Dedifferentiated amniotic fluid mesenchymal stem cell (primary cell): Measurements from ENCODE around the gene UVSSA.
A peak's percentile ranks its signal among the peaks of the same experiment; 100 is the strongest.

Experiments used
- DNase-seq: peaks from one replicate; pipeline ENCODE4 v3.0.0-alpha.2; 2016; ENCODE audit errors: extremely low spot score

The UVSSA gene

GRCh38 chr4:1346781-1347409, at the start of gene UVSSA:
TSS of gene UVSSA (plus strand) at chr4:1347208. CDS start at chr4:1348092, 884 bp downstream.
- DNase-seq, result peak; percentile 99

GRCh38 chr4:1297456-1298325, 49.3 kb upstream of the UVSSA start:
- DNase-seq, result no peak

DNA sequence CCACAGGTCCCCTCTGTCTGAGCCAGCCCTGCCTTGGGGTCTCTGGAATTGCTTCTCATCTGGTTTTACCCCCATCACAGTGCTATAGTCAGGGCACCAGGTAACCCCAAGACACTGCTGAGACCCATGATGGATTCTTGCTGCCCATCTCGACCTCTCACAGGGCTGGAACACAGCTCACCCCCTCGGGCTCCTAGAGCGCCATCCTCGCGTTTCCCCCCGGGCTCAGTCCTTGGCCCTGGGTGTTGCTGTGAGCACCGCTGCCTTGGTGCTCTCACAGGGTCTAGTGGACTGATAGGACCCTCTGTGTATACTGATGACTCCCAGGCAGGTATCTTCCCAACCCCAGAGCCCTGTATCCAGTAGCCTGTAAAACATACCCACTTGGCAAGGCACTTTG, 48.5 kb upstream of the UVSSA start:
- no peak for DNase-seq

DNA sequence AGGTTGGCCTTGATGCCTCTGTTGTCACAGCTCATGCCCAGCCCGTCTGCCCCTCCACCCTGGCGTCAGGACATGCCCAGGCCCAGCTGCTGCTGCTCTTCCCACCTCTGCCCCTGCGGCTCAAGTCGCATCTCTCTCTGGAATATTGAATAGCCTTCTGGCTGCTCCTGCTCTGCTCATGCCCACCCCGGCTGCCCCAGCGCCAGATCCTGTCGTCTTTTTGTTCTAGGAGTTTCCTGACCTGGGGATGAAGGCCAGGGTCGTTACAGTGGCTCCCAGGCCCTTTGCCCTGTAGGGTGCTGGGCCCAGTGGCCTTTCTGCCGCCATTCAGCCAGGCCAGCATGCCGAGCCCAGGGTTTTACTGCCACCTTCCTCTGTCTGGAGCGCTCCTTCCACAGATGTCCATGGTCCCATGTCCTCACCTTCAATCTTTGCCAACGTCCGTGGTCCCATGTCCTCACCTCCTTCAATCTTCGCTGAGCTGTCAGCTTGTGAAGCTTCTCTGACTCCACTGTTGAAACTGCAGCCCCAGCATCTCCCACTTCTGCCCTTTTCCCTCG, 47.6 kb upstream of the UVSSA start:
- DNase-seq, result no peak

DNA sequence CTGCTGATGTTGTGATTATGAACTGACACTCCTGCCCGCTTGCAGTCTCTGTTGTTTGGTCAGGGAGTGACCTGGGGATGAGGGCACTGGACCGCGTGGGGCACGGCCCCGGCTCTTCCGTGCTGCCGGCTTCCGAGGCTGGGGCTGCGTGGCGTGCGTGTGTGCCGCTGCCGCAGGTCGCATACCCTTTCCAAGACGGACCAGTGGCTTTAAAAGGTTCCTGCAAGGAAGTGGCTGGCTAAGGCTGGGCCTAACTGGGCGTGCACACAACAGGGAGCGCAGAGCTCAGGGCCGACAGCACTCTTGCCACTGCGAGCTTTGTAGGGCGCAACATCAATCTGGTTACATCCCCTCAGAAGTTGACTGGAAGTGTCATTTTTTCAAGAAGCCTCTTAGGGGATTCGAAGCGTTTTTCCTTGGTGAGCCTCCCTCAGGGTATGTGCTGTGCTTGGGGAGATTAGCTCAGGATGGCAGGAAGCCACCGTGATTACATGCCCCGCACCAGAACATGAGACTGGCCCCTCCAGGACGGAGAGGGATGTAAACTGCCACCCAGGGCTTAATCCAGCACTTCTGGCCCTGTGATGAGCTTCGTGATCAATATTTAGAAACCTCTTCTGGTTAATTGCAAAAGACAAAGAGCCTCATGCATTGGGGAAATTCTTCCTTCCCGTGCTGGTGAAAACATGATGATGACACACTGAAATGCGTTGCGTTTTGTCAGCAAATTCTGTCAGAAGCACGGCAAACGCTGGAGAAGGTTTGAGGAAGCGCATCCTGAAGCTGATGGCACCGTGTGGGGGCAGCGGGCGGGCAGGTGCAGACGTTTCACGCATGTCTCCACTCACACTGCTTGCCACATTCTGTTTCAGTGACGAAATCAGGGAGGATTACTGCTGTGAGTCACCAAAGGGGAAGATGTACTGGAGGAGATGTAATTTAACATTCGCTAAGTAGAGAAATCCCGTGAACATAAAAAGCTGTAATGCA, 46.2 kb upstream of the UVSSA start:
- DNase-seq, result no peak

DNA sequence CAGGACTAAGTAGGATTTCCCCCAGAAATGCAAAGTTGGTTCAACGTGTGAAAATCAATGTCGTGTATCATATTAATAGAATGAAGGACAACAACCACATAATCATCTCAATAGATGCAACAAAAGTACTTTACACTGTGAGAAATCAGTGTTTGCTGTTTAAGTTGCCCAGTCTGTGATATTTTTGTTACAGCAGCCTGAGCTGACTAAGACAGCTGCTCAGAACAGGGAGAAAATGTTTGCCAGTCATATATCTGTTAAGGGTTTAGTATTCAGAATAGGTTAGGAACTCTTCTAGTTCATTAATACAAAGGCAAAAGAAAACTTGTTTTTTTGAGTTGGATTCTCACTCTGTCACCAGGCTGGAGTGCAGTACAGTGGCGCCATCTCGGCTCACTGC, 44.8 kb upstream of the UVSSA start:
- no peak for DNase-seq

DNA sequence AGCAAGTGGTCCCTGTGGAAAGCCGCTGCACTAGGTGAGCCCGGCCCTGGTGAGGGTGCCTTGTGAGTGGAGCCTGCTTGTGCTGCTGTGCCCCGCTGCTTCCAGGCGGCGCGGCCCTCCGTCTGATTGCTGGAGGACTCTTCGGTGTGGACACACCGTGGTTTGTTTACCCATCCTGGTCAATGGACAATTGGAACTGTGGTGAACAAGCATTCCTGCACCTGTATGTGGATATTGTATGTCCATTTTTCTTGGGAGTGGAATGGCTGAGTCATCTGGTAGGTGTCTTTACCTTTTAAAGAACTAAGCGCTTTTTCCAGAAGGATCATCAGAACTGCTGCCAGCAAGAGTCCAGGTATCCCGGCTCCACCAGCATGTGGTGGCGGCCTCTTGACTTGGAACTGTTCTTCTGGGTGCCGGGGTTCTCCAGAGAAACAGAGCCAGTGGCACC, 41.7 kb upstream of the UVSSA start:
- no peak for DNase-seq

- DNase-seq, result no peak
These were observed 41.1 kb upstream of the UVSSA start for GRCh38 chr4:1305781-1306455.

DNA sequence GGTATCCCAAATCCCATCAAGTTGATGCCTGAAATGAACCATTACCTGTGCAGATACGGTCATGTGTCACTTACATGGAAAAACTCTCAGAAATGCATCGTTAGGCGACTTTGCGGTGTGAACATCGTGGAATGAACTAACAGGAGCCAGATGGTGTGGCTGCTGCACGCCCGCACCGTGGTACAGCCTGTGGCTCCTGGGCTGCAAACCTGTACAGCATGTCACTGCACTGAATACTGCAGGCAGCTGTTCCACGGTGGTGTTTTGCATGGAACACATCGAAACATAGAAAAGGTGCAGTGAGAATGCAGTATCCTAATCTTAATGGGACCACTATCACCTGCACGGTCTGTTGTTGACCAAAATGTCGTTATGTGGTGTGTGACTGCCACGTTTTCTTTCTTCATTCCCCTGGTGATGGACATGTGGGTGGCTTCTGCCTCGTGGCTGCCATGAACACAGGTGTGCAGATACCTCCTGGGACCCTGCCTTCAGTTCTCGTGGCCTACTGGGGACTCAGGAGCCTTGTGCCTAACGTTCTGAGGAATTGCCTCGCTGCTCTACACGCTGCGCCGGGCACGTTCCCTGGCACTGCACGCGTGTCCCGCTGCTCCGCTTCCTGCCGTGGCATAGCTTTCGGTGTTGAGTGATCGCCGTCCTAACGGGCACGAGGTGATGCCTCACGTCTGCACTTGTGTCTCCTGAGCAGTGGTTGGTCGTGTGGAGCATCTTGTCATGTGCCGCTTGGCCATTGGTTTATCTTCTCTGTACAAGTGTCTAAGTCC, 38.9 kb upstream of the UVSSA start:
- no peak for DNase-seq

- peak; percentile 75 for DNase-seq
These were observed 37.6 kb upstream of the UVSSA start for GRCh38 chr4:1309261-1310010.

DNA sequence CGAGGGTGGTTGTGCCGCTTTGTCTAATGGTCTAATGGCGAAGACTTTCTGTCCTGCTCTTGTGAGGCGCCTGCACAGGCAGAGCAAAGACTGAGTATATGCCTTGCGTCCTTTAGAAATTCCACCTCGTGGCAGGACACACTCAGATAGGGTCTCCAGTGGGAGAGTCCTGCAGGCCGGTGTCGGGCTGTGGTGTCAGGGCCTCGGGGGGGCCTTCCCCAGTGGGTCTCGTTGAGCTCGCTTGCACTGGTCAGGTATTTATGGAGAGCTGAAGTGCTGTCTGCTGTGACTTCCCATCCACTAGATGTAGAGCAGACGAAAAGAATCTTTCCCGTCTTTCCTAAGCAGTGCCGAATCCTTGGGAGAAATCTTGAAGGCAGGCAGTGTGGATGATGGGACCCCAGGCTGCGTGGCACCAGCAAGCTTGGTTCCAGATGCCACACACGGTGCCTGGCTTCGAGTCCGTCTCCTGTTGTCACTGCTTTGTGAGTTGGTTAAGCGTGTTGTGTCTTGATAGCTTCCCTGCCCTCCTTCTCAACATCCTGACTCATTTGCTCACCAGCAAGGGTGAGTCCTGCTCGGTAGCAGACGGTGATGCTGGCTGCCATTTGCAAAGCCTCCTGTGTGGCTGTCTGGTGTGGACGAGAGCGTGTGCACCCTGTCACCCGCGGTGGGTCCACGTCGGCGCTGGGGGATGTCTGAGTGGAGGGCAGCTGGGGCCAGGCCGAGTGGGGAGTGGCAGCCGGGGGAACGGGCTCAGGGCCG, 36.8 kb upstream of the UVSSA start:
- DNase-seq, result no peak

DNA sequence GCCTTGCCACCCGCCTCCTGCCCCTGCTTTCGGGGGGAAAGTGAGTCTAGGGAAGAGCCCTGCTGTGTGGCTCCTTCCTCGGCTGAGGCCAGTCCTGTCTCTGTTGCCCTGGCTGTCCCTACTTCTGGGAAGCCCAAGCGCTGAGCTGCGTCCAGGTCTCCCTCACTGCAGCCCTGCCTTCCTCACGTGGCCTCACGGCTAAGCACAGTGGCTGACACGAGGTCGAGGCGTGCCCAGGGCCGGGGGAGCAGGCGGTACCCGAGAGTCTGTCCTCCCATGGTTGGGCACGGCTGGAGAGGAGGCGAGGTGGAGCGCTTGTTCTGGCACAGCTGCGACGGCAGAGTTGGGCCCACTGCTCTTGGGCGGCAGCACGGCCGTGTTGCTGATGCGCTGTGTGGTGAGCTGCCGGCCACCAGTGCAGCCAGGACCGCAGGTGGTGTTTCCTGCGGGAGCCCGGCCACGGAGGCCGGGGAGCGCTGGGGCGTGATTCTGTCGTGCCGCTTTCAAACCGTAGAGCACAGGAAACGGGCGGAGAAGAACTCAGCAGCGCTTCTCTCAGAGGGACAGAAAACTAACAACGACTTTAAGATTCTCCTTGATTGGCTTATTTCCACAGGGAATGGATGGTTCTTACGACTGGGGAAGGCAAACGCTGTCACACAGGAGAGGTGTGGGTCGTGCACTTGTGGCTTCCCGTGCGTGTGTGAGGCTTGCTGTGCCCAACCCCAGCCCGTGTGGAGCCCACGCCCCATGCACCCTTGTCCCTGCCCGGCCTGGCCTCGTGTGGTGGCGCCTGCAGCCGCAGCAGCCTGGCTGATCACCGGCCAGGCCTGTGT, 36.0 kb upstream of the UVSSA start:
- DNase-seq, result no peak

GRCh38 chr4:1312821-1313640, 34.0 kb upstream of the UVSSA start:
- no peak for DNase-seq

- DNase-seq, result no peak
These were observed 31.7 kb upstream of the UVSSA start for GRCh38 chr4:1315306-1315705.

- DNase-seq, result no peak
These were observed 31.0 kb upstream of the UVSSA start for GRCh38 chr4:1315836-1316536.

DNA sequence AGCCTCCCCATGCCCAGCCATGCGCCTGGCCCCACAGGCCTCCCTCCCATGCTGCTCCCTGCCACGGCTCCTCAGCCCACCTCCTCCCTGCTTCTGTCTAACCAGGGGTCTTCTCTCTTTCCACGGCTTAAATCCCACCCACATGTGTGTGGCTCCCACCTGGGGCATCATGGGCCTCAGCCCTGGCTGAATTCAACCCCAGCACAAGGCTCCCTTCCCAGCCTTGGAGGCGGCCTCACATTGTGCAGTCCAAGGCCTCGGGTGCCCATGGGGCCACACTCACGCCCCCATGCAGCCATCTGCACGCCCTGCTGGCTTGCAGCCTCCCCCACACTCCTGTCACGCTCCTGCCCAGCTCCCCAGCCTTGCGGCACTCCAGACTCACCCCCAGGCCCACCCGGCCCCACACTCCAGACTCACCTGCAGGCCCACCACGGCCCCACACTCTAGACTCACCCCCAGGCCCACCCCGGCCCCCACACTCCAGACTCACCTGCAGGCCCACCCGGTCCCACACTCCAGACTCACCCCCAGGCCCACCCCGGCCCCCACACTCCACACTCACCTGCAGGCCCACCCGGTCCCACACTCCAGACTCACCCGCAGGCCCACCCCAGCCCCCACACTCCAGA, 30.4 kb upstream of the UVSSA start:
- DNase-seq, result no peak
